Measurements from ENCODE around the gene IVNS1ABP. TPM values are rescaled to one million over a fixed set of nuclear protein-coding genes. Genes with fewer than 3 reads are reported as not detected.

IVNS1ABP gene
- total and polyA plus RNA-seq, 10 of the 15 experiments (the other 5 are each of a cell fraction or from before 2014, with no cell fraction given): 19.2 to 154 (median 43.9) TPM

DNA sequence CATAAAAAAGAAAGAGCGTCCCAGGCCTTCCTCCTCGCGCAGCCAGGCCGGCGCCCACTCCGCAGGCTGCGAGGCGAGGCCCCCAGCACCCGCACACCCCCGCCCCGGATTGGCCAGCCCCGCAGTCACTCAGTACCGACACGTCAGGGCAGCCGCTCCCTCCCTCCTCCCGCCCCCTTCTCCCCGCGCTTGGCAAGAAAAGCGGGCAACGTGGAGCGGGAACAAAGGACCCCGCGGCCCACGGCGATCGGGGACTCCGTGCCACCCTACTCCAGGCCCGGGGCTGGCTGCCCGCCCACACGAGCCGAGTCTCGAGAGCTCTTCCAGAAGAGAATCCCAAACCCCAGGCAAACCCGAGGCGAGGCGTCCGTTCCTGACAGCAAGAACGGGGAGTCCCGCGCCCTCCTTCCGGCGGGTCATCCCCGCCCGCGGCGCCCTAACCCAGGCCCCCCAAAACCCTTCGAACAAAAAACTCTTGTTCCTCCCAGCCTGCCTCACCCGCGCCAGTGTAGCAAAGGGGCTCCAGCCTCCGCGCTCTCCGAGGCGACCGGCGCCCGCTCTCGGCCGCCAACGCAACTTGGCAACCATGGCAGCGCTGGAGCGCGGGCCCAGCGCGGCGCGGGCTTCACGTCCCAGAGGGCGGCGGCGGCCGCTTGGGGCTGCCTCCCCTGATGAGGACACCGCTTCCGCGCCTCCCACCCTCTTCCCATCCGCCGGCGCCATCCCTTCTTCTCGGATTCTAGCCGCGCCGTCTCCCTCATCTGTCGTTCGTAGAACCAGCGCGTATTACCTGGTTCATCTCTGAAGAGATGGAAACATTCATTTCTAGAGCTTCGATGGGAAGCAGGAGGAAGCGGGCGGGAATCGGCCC lies 645 bp downstream of the IVNS1ABP start:
- Histone ChIP-seq H3K9me3 (replicated peaks; ENCODE audit: control insufficient read depth, insufficient read depth, low read length) (no peaks in the 10 kb centered on the region; the same call in 2 of the 3 replicates), H3K4me2 (ENCODE audit: control insufficient read depth, insufficient read depth) (peak overlapping the region; percentile 68), H3K79me2 (ENCODE audit: control insufficient read depth, insufficient read depth, low read length) (peaks cover 58% of the 10 kb centered on the region), H4K20me1 (ENCODE audit: control insufficient read depth, insufficient read depth) (no peaks in the 10 kb centered on the region; the same call in 1 of the 2 replicates), H3K36me3 (ENCODE audit: control insufficient read depth in 2 of 2, insufficient read depth in 2 of 2, low read length in 1 of 2) (no peaks in the 10 kb centered on the region), H3K4me3 (peak overlapping the region; percentile 79), H3K4me1 (ENCODE audit: control insufficient read depth, insufficient read depth, low read length) (no peaks in the 10 kb centered on the region; the same call in 1 of the 2 replicates), H2AFZ (ENCODE audit: control insufficient read depth, low read depth, low read length) (peak overlapping the region; percentile 49), H3K9ac (ENCODE audit: control insufficient read depth, insufficient read depth, low read length) (peak overlapping the region; percentile 92), H3K27me3 (replicated peaks in 1 of 2; ENCODE audit: control insufficient read depth in 2 of 2, insufficient read depth in 2 of 2, low read length in 1 of 2) (no peaks in the 10 kb centered on the region), H3K27ac (ENCODE audit: control insufficient read depth, insufficient read depth) (peak overlapping the region; percentile 73)
- no peak for FAIRE-seq
- intact Hi-C loops (cut with micrococcal nuclease; ENCODE audit: unreplicated experiment) (loop anchor here (1.0 to 5.0 kb wide), 10 partner anchors 9 to 320 kb away; partner anchors contain the start of genes RNF2, SWT1 and TRMT1L), in situ Hi-C loops (cut with MboI) (loop anchor here (25.0 kb wide), 1 partner anchor 1046 kb away; no protein-coding TSS in a partner anchor)
- ChIA-PET RAD21 (ENCODE audit: unreplicated experiment) (interaction anchor here (0.6 to 4.7 kb wide), 28 partner anchors 9 to 564 kb away, joined by 3 to 52 read pairs (median 4); partner anchors contain the start of gene EDEM3), SMC1A (ENCODE audit: uncharacterized antibody, unreplicated experiment) (interaction anchor here (0.7 to 6.2 kb wide), 10 partner anchors 12 to 365 kb away, joined by 3 to 54 read pairs (median 6); no protein-coding TSS in a partner anchor), CTCF (interaction anchor here (0.6 to 4.5 kb wide), 13 partner anchors 22 to 365 kb away, joined by 3 to 29 read pairs (median 4); no protein-coding TSS in a partner anchor), POLR2A (interaction anchor here (0.8 to 3.1 kb wide), 12 partner anchors 9 to 280 kb away, joined by 3 to 14 read pairs (median 5); partner anchors contain the start of gene SWT1)
- BruUV-seq (replicated peaks): TSS peak; percentile 46
- peak; percentile 45 for DNase-seq (ENCODE audit: low read depth, low spot score)
- ATAC-seq: peak; percentile 77
- 1% methylated on average over 69 of the region's 88 CpGs for WGBS (ENCODE audit: insufficient coverage, insufficient replicate concordance, low lambda C conversion rate, missing lambda C conversion rate)
- TF ChIP-seq BMI1 (IDR thresholded peaks at IDR 0.05; ENCODE audit: borderline replicate concordance) (no peak), ETV6 (conservative IDR thresholded peaks at IDR 0.05 in 1 of 2, IDR thresholded peaks at IDR 0.05 in 1 of 2; ENCODE audit: borderline replicate concordance in 1 of 2, low read depth in 1 of 2) (peak in 1 of 2 experiments; percentile 32; a peak in 1 of 4 replicates), STAT1 (conservative IDR thresholded peaks at IDR 0.05) (no peak), NBN (IDR thresholded peaks at IDR 0.05) (peak; percentile 14; the same call in 1 of the 2 replicates), SIN3A (IDR thresholded peaks at IDR 0.05; ENCODE audit: low read depth, low read length) (no peak), ZNF622 (IDR thresholded peaks at IDR 0.05) (no peak), EP300 (IDR thresholded peaks at IDR 0.05; ENCODE audit: borderline replicate concordance in 1 of 2, control insufficient read depth in 1 of 2, low read depth in 2 of 2, low read length in 2 of 2) (0 out of 4 replicates have a peak, but pooled peaks of 1 of the 2 experiments have one; percentile 39), YY1 (IDR thresholded peaks at IDR 0.05; ENCODE audit: low read depth, low read length) (peak; percentile 48), MXI1 (IDR thresholded peaks at IDR 0.05; ENCODE audit: low read depth, low read length) (peak; percentile 69; the same call in 1 of the 2 replicates), IKZF1 (conservative IDR thresholded peaks at IDR 0.05) (peak; percentile 48), POLR2A (IDR thresholded peaks at IDR 0.05; ENCODE audit: low read depth, low read length) (peak; percentile 72), TAF1 (IDR thresholded peaks at IDR 0.05; ENCODE audit: borderline replicate concordance, low read depth, low read length) (0 out of 2 replicates have a peak, but pooled peaks have one; percentile 14), DPF2 (IDR thresholded peaks at IDR 0.05) (peak; percentile 80), CREB1 (IDR thresholded peaks at IDR 0.05; ENCODE audit: low read depth) (peak; percentile 90), CREM (IDR thresholded peaks at IDR 0.05; ENCODE audit: low read depth) (peak; percentile 67; the same call in 1 of the 2 replicates), NRF1 (conservative IDR thresholded peaks at IDR 0.05; ENCODE audit: low read depth, low read length) (no peak), ZBED1 (IDR thresholded peaks at IDR 0.05; ENCODE audit: borderline replicate concordance) (peak; percentile 26; the same call in 1 of the 2 replicates), GATAD2B (conservative IDR thresholded peaks at IDR 0.05; ENCODE audit: low read depth) (peak; percentile 67; the same call in 1 of the 2 replicates), BRCA1 (IDR thresholded peaks at IDR 0.05; ENCODE audit: low read depth, low read length) (0 out of 2 replicates have a peak, but pooled peaks have one; percentile 26)
- TF ChIP-seq, protein P1, sequence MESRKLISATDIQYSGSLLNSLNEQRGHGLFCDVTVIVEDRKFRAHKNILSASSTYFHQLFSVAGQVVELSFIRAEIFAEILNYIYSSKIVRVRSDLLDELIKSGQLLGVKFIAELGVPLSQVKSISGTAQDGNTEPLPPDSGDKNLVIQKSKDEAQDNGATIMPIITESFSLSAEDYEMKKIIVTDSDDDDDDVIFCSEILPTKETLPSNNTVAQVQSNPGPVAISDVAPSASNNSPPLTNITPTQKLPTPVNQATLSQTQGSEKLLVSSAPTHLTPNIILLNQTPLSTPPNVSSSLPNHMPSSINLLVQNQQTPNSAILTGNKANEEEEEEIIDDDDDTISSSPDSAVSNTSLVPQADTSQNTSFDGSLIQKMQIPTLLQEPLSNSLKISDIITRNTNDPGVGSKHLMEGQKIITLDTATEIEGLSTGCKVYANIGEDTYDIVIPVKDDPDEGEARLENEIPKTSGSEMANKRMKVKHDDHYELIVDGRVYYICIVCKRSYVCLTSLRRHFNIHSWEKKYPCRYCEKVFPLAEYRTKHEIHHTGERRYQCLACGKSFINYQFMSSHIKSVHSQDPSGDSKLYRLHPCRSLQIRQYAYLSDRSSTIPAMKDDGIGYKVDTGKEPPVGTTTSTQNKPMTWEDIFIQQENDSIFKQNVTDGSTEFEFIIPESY (IDR thresholded peaks at IDR 0.05): no peak
- TF ChIP-seq, protein P2, sequence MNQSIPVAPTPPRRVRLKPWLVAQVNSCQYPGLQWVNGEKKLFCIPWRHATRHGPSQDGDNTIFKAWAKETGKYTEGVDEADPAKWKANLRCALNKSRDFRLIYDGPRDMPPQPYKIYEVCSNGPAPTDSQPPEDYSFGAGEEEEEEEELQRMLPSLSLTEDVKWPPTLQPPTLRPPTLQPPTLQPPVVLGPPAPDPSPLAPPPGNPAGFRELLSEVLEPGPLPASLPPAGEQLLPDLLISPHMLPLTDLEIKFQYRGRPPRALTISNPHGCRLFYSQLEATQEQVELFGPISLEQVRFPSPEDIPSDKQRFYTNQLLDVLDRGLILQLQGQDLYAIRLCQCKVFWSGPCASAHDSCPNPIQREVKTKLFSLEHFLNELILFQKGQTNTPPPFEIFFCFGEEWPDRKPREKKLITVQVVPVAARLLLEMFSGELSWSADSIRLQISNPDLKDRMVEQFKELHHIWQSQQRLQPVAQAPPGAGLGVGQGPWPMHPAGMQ (IDR thresholded peaks at IDR 0.05; ENCODE audit: borderline replicate concordance): no peak

Measured in GM12878 (cell line).